DND-41 (cell line): Measurements from ENCODE around the gene BCL2L11.

ENCODE experiments used
- ATAC-seq: fragments of 200-7000 bp; cut with Tn5 transposase; 3 replicates; pipeline ENCODE4 v1.9.1; 2021; ENCODE audit warnings: low read depth; ENCODE audit not compliant: insufficient read depth
- DNase-seq: peaks from one replicate; pipeline ENCODE4 v3.0.0-alpha.2; 2020
- H2AFZ ChIP-seq: 2 replicates; pipeline ENCODE4 v1.6.0; 2012; ENCODE audit warnings: low read depth, low read length
- H3K27ac ChIP-seq: 2 replicates; pipeline ENCODE4 v1.5.1; 2012; ENCODE audit warnings: low read length, inconsistent platforms
- H3K27me3 ChIP-seq: fragments of 200-600 bp; sonication (generic); 2 replicates; pipeline ENCODE4 v1.6.0; 2012; ENCODE audit warnings: low read length, mild to moderate bottlenecking, inconsistent platforms; ENCODE audit not compliant: insufficient read depth, poor library complexity
- H3K36me3 ChIP-seq: 2 replicates; pipeline ENCODE4 v1.5.1; 2012; ENCODE audit warnings: low read length, inconsistent platforms; ENCODE audit not compliant: insufficient read depth
- H3K4me1 ChIP-seq: 2 replicates; pipeline ENCODE4 v1.5.1; 2012; ENCODE audit warnings: mild to moderate bottlenecking, low read length; ENCODE audit not compliant: insufficient read depth
- H3K4me2 ChIP-seq: 2 replicates; pipeline ENCODE4 v1.6.0; 2012; ENCODE audit warnings: mild to moderate bottlenecking, moderate library complexity, low read length, inconsistent platforms; ENCODE audit not compliant: insufficient read depth
- H3K4me3 ChIP-seq, 2 experiments: fragments of 200-600 bp in 1 of 2; shearing (Covaris generic) in 1 of 2; 2 replicates each; pipeline ENCODE4 v1.5.1; 2012 to 2016; ENCODE audit warnings: inconsistent platforms in 2 of 2, low read length in 2 of 2, mild to moderate bottlenecking in 2 of 2, low read depth in 1 of 2, moderate library complexity in 1 of 2
- H3K79me2 ChIP-seq: 2 replicates; pipeline ENCODE4 v1.6.0; 2012; ENCODE audit warnings: low read length, inconsistent platforms; ENCODE audit not compliant: insufficient read depth
- H3K9ac ChIP-seq: 2 replicates; pipeline ENCODE4 v1.6.0; 2012; ENCODE audit warnings: low read depth, mild to moderate bottlenecking, inconsistent platforms, low read length, moderate library complexity
- H3K9me3 ChIP-seq: 2 replicates; pipeline ENCODE4 v1.5.1; 2012; ENCODE audit warnings: low read length, moderate library complexity, mild to moderate bottlenecking, inconsistent platforms; ENCODE audit not compliant: insufficient read depth, severe bottlenecking
- H4K20me1 ChIP-seq: 2 replicates; pipeline ENCODE4 v1.6.0; 2012; ENCODE audit warnings: low read length; ENCODE audit not compliant: insufficient read depth
- EZH2 ChIP-seq: IDR thresholded peaks from 3 replicates; pipeline ENCODE4 v1.6.1; 2012; ENCODE audit warnings: borderline replicate concordance, low read depth, mild to moderate bottlenecking, moderate library complexity, low read length, inconsistent platforms; ENCODE audit not compliant: severe bottlenecking
- TF ChIP-seq, protein P1 (sequence below): IDR thresholded peaks from 2 replicates; pipeline ENCODE4 v1.5.1; 2012; ENCODE audit warnings: borderline replicate concordance, low read length, moderate library complexity, mild to moderate bottlenecking; ENCODE audit not compliant: poor library complexity, severe bottlenecking; ENCODE audit errors: extremely low read depth

Gene BCL2L11

DNA sequence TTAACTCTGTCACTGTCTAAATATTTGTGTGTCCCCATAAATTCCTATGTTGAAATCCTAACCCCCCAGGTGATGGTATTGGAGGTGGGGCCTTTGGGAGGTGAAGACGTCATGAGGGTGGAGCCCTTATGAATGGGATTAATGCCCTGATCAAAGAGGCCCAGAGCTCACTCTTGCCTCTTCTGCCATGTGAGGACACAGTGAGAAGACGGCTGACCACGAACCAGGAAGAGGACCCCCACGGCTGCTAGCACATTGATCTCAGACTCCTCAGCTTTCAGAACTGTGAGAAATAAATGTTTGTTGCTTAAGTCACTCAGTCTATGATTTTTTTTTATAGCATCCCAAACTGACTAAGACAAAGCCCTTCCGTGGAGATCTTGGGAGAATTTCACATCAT, 71.2 kb downstream of the BCL2L11 start:
- no peaks in the 10 kb centered on the region for H3K36me3 ChIP-seq
- H3K9ac ChIP-seq: no peak overlapping the region
- no peaks in the 10 kb centered on the region for H4K20me1 ChIP-seq
- no peak overlapping the region for H3K4me3 ChIP-seq
- TF ChIP-seq, protein P1, sequence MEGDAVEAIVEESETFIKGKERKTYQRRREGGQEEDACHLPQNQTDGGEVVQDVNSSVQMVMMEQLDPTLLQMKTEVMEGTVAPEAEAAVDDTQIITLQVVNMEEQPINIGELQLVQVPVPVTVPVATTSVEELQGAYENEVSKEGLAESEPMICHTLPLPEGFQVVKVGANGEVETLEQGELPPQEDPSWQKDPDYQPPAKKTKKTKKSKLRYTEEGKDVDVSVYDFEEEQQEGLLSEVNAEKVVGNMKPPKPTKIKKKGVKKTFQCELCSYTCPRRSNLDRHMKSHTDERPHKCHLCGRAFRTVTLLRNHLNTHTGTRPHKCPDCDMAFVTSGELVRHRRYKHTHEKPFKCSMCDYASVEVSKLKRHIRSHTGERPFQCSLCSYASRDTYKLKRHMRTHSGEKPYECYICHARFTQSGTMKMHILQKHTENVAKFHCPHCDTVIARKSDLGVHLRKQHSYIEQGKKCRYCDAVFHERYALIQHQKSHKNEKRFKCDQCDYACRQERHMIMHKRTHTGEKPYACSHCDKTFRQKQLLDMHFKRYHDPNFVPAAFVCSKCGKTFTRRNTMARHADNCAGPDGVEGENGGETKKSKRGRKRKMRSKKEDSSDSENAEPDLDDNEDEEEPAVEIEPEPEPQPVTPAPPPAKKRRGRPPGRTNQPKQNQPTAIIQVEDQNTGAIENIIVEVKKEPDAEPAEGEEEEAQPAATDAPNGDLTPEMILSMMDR: no peak
- no peak for TF ChIP-seq EZH2
- H3K4me1 ChIP-seq: 0 out of 2 replicates have a peak, but pooled peaks cover 3% of the 10 kb centered on the region
- H3K79me2 ChIP-seq: no peaks in the 10 kb centered on the region
- DNase-seq: peak; percentile 41
- no peak overlapping the region for H3K4me2 ChIP-seq
- no peaks in the 10 kb centered on the region for H3K27me3 ChIP-seq
- H2AFZ ChIP-seq: no peak overlapping the region
- no peaks in the 10 kb centered on the region for H3K9me3 ChIP-seq
- no peak overlapping the region for H3K27ac ChIP-seq
- peak; percentile 63; the same call in 2 of the 3 replicates for ATAC-seq

DNA sequence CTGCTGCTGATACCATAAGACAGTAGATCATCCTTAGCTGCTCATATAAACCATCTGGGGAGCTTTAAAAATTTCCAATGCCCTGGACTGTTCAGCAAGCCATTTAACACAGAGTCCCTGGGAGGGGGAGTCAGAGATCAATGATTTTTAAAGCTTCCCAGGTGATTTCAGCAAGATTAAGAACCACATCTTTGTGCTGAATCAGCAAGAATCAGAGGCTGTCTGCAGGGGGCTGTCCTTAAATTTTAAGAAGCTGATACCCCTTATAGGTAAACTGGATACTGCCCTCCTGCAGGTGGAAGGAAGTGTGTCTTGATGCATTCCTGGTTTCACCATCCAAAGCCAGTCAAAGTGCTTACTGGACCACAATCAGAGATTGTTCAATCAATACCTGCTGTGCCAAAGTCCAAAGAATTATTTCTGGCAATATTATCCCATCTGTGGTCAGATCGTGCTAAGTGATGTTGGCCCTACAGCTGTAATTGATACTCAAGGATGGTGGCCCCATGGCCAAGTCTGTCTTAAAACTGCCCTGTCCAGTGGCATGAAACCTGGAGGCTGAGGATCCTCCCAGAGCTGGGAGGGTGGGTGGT, 72.2 kb downstream of the BCL2L11 start:
- H3K4me2 ChIP-seq: no peak overlapping the region
- TF ChIP-seq EZH2: no peak
- TF ChIP-seq, protein P1: no peak
- no peak overlapping the region for H3K27ac ChIP-seq
- H3K27me3 ChIP-seq: no peaks in the 10 kb centered on the region
- H4K20me1 ChIP-seq: no peaks in the 10 kb centered on the region
- no peaks in the 10 kb centered on the region for H3K79me2 ChIP-seq
- H3K4me3 ChIP-seq: no peak overlapping the region
- H2AFZ ChIP-seq: no peak overlapping the region
- 0 out of 2 replicates have a peak, but pooled peaks cover 3% of the 10 kb centered on the region for H3K4me1 ChIP-seq
- no peak overlapping the region for H3K9ac ChIP-seq
- no peak for DNase-seq
- ATAC-seq: no peak
- H3K36me3 ChIP-seq: no peaks in the 10 kb centered on the region
- H3K9me3 ChIP-seq: no peaks in the 10 kb centered on the region

DNA sequence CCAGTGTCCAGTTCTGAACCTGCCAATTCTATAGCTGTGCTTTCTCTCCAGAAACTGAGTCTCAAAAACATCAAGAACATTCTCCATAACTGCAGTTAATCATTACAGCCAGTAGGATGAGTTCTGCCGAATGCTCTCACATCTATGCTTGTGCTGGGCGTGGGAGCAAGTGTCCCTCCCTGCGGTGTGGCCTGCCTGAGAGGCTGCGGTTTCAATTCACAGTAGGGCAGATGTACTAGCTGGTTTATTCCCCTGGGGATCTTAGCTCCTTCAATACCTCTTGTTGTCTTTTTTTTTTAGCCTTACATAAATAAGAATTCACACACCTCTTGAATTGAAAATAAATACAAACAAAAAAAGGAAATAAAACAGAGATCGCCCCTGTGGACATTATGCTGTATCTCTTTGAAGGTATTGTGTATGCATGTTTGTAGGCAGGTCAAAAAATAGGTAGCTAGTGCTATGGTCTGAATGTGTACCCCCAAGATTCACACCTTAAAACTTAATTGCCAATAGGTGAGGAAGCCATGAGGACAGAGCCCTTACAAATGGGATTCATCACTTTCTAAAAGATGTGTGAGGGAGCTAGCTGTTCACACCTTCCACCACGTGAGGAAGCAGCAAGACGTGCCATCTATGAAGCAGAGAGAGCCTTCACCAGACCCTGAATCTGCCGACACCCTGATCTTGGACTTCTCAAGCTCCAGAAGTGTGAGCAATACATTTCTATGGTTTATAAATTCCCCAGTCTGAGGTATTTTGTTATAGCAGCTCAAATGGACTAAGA, 74.3 kb downstream of the BCL2L11 start:
- Histone ChIP-seq H2AFZ (no peak overlapping the region), H3K27ac (no peak overlapping the region), H3K36me3 (no peaks in the 10 kb centered on the region), H3K4me1 (0 out of 2 replicates have a peak, but pooled peaks cover 3% of the 10 kb centered on the region), H4K20me1 (no peaks in the 10 kb centered on the region), H3K79me2 (no peaks in the 10 kb centered on the region), H3K9ac (no peak overlapping the region), H3K9me3 (no peaks in the 10 kb centered on the region), H3K27me3 (no peaks in the 10 kb centered on the region), H3K4me2 (no peak overlapping the region), H3K4me3 (no peak overlapping the region)
- ATAC-seq (peak; percentile 84), DNase-seq (peak; percentile 60)
- TF ChIP-seq EZH2: no peak
- TF ChIP-seq, protein P1: no peak
